Stimulated activated CD4-positive, alpha-beta T cell treated with anti-CD3 and anti-CD28 coated beads, Interleukin-1b, Interleukin-23, amount 100 ng/mL, for 48 hours (primary cell): Measurements from ENCODE around the gene PATJ.

Experiments
- DNase-seq: peaks from one replicate; pipeline ENCODE4 v3.0.0-alpha.2; 2020

Gene PATJ

DNA sequence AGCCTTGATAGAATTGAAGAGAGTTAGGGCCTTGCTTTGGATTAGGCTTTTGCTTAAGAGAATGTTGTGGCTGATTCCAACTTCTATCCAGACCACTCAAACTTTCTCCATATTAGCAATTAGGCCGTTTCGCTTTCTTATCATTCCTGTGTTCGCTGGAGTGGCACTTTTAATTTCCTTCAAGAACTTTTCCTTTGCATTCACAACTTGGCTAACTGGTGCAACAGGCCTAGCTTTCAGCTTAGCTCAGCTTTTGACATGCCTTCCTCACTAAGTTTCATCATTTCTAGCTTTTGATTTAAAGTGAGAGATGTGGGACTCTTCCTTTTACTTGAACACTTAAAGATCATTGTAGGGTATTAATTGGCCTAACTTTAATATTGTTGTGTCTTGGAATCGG, 268.7 kb downstream of the PATJ start:
- no peak for DNase-seq

DNA sequence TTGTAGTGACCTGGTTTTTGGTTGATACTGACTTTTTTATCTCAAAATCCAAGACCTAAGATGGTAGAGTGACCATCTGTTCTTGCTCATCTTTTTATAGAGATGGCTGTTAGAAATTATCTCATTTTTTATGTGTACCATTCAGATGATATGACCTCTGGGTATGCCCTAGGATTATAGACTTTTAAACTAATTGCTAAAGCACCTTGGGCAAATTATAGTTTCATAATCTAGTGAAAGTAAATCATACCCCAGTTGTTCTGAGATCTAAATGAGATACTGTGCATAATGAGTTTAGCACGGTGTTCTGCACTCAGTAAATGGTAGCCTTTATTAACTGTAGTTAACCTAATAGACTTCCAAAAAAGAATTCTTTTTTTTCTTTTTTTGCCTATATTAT, 269.8 kb downstream of the PATJ start:
- no peak for DNase-seq

- no peak for DNase-seq
These were observed 270.6 kb downstream of the PATJ start for GRCh38 chr1:62012836-62013235.

DNA sequence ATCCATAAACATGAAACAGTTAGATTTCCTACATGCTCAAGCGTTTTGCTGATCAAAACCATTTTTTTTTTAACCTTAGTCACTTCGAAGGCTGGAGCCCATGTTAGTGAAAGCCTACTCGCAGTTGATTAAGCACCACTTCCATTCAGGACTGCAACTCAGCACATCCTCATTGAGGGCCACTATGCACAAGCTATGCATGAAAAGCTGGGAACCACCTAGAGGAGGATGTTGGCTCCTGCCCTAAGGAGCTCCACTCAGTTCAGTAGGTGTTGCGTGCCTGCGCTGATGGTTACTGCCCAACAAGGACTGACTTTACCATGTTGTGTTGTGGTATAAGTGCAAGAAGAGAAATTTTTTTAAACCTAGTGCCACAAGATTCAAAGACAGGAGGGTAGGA, 271.0 kb downstream of the PATJ start:
- no peak for DNase-seq

GRCh38 chr1:62022382-62022983, 280.2 kb downstream of the PATJ start:
- no peak for DNase-seq

DNA sequence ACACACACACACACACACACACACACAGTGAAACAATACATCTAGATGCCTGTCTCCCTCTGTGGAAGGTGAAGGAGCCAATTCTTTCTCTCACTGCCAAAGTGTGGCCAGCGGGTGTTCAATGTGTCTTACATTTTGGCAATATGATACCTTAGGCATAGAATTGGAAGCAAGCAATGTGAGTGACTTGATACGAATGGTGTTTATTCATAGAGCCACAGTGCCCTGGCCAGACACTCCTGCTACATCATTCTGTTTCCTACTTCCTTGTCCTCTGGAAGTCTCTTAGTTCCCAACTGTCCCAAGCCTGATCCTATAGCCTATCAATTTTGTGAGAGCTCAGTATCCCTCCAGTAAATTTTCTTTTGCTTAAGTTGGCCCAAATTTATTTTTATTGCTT, 282.4 kb downstream of the PATJ start:
- no peak for DNase-seq

GRCh38 chr1:62025154-62025553, 282.9 kb downstream of the PATJ start:
- no peak for DNase-seq

- DNase-seq: no peak
These were observed 283.6 kb downstream of the PATJ start for GRCh38 chr1:62025892-62026291.

GRCh38 chr1:62029704-62030103, 287.4 kb downstream of the PATJ start:
- no peak for DNase-seq

GRCh38 chr1:62034790-62035189, 292.5 kb downstream of the PATJ start:
- DNase-seq: no peak

- DNase-seq: no peak
These were observed 295.0 kb downstream of the PATJ start for GRCh38 chr1:62037274-62037673.

GRCh38 chr1:62038594-62039284, 296.5 kb downstream of the PATJ start:
- no peak for DNase-seq

DNA sequence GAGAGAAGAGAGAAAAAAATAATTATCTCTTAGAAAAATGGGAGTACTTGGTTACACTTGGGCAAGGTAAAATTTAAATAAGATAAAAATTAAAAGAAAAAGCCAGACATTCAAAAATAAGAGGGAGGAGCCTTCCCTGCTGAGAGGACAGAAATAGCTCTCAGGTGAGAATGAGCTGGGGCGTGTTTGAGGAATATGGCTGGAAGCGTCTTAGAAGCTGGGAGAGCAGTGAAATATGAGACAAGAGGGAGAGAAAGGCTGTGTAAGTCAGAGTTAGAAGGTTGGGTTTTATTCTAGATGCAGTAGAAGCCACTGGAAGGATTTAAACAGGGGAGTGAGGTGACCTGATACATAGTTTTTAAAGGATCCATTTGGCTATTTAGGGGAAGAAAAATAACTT, 298.2 kb downstream of the PATJ start:
- no peak for DNase-seq

DNA sequence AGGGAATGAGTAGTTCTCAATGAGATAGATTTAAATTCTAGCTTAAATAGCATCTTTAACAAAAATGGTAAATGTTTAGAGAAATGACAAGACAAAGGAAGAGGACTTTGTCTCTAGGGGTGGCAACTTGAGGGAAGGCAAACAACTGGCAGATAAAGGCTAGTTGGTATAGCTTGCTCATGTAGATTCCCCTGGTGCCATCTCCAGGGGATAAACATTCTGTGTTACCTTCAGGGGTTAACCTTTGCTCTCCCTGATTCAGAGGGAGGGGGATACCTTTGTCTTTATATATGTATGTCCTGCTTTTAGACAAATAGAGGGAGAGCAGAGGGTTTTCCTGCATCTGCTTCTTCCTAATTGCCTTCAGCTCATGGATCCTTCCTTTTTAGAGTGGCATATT, 298.7 kb downstream of the PATJ start:
- no peak for DNase-seq

DNA sequence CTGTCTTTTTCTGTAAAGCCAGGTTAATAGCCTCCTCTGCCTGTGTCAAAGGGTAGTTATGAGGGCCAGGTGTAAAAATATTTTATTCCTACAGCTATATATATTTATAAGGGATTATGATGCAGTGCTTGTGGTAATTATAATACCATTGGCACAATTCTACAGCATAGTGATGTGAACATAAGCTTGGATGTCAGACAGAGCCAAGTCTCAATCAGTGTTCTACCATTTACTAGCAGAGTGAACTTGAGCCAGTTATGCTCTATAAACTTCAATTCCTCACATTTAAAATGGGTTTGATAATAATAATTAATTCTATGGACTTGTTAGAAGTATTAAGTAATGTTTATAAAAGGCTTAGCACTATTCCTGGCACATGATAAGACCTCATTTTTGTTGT, 300.9 kb downstream of the PATJ start:
- DNase-seq: no peak

DNA sequence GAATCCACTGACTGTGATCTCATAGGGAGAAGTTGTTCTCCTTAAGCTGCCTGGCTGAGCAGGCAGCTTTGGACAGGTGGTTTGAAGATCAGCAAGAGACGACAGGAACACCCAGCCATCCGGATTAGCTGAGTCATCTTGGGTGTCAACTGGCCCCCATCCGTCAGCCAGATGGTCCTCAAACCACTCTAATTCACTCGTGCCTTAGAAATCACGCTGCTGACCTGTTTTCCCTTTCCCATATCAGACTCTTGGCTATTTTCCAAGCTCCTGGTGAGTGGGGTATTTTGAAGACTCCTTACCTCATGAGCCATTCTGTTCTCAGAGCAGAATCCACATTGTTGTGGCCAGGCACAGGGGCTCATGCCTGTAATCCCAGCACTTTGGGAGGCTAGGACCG, 303.3 kb downstream of the PATJ start:
- DNase-seq: no peak

- DNase-seq: no peak
These were observed 304.6 kb downstream of the PATJ start for GRCh38 chr1:62046927-62047326.

DNA sequence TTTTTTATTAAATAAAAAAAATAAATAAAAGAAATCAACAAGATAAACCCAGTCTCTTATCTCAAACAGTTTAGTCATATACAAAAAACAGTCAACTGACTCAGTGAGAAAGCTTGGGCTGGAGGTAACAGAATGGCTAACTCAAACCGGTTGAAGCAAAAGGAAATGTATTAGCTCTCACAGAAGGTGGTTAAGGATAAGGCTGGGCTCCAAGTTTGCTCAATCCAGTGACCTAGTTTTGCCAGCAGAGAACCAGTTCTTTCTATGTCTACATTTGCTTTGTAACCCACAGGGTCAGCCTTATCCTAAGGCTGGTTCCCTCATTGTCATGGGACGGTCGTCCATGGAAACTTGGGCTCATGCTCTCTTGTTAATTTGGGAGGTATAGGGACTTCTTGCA, 307.9 kb downstream of the PATJ start:
- DNase-seq: no peak

- no peak for DNase-seq
These were observed 310.7 kb downstream of the PATJ start for GRCh38 chr1:62052946-62053345.

- no peak for DNase-seq
These were observed 311.9 kb downstream of the PATJ start for GRCh38 chr1:62054188-62054587.

DNA sequence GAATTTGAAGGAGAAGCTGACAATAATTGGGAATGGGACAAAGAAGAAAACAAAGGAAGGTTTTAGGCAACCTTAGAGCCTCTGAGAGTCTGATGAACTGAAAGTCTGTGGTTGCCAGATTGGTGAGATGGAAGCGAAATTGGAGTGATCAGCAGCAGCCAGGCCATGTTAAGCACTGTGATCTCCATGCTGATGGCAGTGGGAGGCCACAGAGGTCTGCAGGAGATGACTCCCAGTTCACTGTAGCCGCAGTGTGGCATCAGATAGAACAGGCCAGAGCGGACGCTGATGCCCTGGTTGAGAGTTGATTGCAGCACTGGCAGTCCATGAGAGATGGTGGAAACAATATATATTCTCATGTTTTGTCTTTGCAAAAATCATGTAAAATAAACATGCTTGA, 314.9 kb downstream of the PATJ start:
- no peak for DNase-seq

GRCh38 chr1:62057641-62058290, 315.5 kb downstream of the PATJ start:
- no peak for DNase-seq

DNA sequence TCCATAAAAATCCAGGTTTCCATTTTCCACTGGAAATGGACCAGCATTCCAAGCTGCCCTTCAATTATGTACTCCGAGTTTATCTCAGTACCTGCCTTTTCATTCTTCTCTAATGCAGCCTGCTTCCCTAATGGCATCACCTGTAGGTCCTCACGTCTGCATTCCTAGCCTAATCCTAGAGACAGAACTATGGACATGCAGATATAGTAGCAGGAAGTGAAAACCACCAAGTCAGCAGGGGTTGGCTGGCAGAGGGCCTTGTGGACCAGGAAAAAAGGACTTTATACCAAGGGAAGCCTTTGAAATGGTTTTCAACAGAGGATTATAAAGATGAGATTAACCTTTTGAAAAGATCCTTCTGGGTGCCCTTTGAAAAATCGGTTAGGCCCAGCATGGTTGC, 316.7 kb downstream of the PATJ start:
- DNase-seq: no peak

GRCh38 chr1:62062087-62062486, 319.8 kb downstream of the PATJ start:
- DNase-seq: no peak
